Stimulated activated CD8-positive, alpha-beta memory T cell treated with anti-CD3 and anti-CD28 coated beads, Interleukin-4, amount 100 ng/mL, for 24 hours (primary cell): Measurements from ENCODE around the gene SYNRG.
A peak's percentile ranks its signal among the peaks of the same experiment; 100 is the strongest.
"Not testable (repeated sequence)": the region's sequence is repeated elsewhere in the genome, so short reads cannot be mapped to it uniquely, and the experiment has no call there.

Experiments
- DNase-seq: peaks from one replicate; pipeline ENCODE4 v3.0.0-alpha.2; 2020; ENCODE audit warnings: low read depth

Gene SYNRG

GRCh38 chr17:37609170-37610040, at the start of gene SYNRG:
Gene SYNRG, minus strand, starts transcription at chr17:37609418. Its CDS starts 63 bp downstream, at chr17:37609355.
- DNase-seq: peak; percentile 94

GRCh38 chr17:37657202-37657601, 48.0 kb upstream of the SYNRG start:
- DNase-seq: no peak

GRCh38 chr17:37651849-37652248, 42.6 kb upstream of the SYNRG start:
- DNase-seq: no peak

GRCh38 chr17:37650419-37651003, 41.3 kb upstream of the SYNRG start:
- DNase-seq: no peak

- DNase-seq: no peak
These were observed 39.3 kb upstream of the SYNRG start for GRCh38 chr17:37648555-37648954.

GRCh38 chr17:37647856-37648255, 38.6 kb upstream of the SYNRG start:
- DNase-seq: no peak

GRCh38 chr17:37643869-37644268, 34.7 kb upstream of the SYNRG start:
- DNase-seq: no peak

GRCh38 chr17:37643118-37643766, 34.0 kb upstream of the SYNRG start, which contains the start of gene DDX52:
Gene DDX52, minus strand, starts transcription at chr17:37643446. Its CDS starts 26 bp downstream, at chr17:37643420.
- peak; percentile 85 for DNase-seq

- no peak for DNase-seq
These were observed 33.5 kb upstream of the SYNRG start for GRCh38 chr17:37642681-37643080.

GRCh38 chr17:37640015-37640414, 30.8 kb upstream of the SYNRG start:
- no peak for DNase-seq

GRCh38 chr17:37637956-37638355, 28.7 kb upstream of the SYNRG start:
- DNase-seq: no peak

- not testable (repeated sequence) for DNase-seq
These were observed 7.2 kb upstream of the SYNRG start for GRCh38 chr17:37616430-37616829.

GRCh38 chr17:37614823-37615222, 5.6 kb upstream of the SYNRG start:
- DNase-seq: no peak

- DNase-seq: no peak
These were observed 5.2 kb upstream of the SYNRG start for GRCh38 chr17:37614391-37614790.

- DNase-seq: no peak
These were observed 1.8 kb upstream of the SYNRG start for GRCh38 chr17:37610971-37611370.

GRCh38 chr17:37610041-37610420, 813 bp upstream of the SYNRG start:
- DNase-seq: not testable (repeated sequence)

GRCh38 chr17:37608351-37609169, 658 bp downstream of the SYNRG start:
- DNase-seq: no peak

- DNase-seq: no peak
These were observed 1.4 kb downstream of the SYNRG start for GRCh38 chr17:37607637-37608331.

- peak; percentile 4 for DNase-seq
These were observed 3.3 kb downstream of the SYNRG start for GRCh38 chr17:37605813-37606505.

GRCh38 chr17:37605081-37605480, 4.1 kb downstream of the SYNRG start:
- DNase-seq: no peak

GRCh38 chr17:37604556-37604955, 4.7 kb downstream of the SYNRG start:
- DNase-seq: no peak
